Amniotic stem cell (primary cell): ENCODE results near the gene CRP.
"Not testable (repeated sequence)": the region's sequence is repeated elsewhere in the genome, so short reads cannot be mapped to it uniquely, and the experiment has no call there.

Source experiments
- DNase-seq: peaks from one replicate; lab custom pipeline; 2025; lab: John Stamatoyannopoulos, UW

Gene CRP, protein sequence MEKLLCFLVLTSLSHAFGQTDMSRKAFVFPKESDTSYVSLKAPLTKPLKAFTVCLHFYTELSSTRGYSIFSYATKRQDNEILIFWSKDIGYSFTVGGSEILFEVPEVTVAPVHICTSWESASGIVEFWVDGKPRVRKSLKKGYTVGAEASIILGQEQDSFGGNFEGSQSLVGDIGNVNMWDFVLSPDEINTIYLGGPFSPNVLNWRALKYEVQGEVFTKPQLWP

DNA sequence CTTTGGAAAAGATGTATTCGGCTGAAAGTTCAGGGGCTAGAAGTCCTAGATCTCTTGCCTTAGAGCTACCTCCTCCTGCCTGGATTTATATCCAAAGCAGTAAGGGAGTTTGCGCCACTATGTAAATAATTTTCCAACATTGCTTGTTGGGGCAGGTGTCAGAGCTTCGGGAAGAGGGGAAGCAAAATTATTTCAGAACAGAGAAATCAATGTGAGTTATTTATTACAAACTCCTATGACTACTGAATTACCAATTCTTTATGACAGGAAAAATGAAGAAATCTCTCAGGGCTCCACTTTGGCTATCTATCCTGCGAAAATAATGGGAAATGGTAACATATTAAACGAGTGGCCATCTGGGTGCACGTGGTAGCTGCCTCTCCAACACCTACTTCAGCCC is at the start of gene CRP:
CRP (minus strand) TSS at position 61 of the 400 bp plus-strand sequence. CDS start 104 bp downstream, outside the sequence.
- no peak for DNase-seq

DNA sequence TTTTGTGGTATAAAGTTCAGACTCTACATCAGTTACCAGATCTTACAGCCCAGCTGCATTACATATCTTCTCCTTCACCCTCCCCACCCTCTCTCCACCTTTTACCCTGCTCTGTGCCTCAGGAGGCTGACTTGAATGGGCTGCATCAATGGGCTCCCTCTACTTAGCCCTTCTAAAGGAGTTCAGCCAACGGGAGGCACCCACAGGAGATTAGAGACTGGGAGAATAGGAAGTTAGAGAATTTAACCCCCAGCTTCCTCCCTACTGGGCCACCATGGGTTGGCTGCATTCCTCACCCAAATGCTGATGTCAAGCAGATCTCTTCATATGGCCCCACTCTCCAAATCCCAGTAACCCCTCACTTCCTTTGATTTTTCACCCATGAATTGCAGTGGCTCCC is 49.3 kb upstream of the CRP start:
- no peak for DNase-seq

DNA sequence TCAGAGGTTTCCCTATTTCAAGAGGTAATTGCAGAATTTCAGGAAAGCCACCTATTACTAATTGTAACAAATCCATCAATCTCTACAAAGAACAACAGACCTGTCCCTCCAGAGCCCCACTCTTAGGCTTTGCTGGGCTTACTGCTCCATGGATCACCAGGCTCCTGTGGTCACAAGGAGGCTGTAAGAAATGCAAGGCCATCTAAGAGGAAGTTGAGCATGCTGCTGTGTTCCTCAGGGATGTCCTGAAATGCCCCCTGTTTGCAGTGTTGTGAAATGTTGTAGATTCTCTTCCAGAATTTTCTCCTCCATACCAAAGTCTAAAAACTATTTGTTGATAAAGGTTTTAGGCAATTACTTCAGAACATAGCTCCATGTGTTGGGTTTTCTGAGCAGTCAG is 42.0 kb upstream of the CRP start:
- DNase-seq: no peak

DNA sequence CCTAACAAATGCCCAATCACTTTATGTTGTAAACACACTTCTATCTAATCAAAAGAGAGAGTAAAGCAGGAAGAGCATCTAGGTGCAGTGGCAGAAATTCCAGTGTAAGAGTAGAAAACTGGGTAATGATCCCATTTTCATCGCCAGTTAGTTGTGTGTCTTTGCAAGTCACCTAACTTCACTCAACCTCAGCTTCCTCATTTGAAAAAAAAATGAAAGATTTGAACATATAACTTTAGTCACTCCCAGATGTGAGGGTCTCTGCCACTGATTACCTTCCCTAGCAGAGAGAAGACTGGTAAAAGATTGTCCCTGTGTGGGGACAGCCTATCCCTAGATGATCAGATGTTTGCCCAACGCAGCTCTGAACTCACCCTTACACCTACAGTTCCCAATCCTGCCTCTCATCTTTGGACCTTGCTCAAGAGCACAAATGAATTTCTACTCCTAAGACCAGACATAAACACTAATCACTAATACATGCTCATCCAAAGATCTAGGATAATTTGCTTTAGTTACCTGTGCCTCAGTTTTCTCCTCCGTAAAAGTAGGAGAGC is 41.1 kb upstream of the CRP start:
- DNase-seq: no peak

DNA sequence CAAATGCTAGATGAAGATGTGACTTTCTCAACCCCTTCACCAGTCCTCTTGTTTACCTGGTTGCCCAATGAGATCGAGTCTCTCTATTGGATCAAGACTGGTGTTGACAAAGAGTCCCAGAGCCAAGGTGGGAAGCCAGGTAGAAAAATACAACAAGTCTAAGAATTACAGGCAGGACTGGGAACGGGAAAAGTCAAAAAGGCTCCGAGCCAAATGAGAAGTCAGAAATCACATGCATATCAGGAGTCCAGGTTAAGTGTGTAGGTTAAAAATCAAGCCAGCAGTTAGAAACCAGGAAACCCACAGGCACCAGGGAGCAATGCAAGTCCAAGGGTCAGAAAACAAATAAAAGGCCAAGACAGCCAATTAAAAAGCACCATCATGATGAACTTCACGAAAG is 39.0 kb upstream of the CRP start:
- no peak for DNase-seq

DNA sequence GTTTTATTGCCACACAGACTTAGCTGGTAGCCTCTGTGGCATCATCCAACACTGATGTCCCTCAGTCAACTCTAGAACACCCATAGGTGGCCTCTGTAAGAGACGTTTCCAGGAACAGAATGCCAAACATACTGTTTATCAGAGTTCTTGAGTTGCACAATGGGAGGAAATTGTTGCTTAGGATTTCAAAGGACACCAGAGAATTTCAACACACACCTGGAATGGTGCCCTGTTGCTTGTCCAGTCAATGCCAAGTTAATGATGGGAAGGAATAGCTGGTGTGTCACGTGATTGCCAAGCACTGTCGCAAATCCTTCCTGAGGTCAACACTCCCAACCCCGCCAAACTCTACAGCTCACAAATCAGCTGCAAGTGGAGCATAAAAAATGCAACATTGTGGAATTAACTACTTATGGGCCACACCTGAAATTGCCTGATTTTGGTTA is 37.8 kb upstream of the CRP start:
- no peak for DNase-seq

DNA sequence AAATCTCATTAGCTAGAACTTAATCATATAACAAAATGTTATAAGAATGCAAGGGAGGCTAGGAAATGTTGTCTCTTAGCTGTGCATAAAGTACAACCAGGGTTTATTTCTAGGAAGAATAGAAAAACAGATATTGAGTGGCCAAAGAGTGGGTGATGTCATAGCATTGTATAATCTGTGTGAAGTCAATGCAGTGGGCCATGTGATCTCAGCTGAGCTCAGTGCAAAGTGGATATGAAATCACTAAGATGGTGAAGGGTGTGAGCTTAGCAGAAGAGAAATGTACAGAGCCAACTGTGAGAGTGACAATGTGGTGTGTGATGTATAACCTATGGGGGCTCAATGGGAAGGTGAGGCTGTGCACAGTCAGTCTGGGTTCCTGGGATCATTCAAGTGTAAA is 36.6 kb upstream of the CRP start:
- no peak for DNase-seq

DNA sequence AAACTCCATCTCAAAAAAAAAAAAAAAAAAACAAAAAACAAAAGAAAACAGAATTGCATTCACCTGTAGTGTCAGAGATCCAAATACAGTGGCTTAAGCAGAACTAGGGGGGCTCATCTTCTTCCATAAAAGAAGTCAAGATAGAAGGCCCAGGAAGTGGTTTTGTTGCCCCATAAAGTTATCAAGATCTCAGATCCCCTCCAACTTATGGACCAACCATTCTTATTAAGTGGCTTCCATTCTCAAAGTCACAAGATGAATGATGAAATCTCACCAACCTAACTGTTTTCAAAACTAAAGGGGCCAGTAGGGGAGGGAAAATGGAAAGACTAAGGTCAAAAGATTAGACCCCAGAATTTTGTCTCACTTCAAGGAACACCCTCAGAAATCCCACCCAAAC is 36.2 kb upstream of the CRP start:
- DNase-seq: no peak

DNA sequence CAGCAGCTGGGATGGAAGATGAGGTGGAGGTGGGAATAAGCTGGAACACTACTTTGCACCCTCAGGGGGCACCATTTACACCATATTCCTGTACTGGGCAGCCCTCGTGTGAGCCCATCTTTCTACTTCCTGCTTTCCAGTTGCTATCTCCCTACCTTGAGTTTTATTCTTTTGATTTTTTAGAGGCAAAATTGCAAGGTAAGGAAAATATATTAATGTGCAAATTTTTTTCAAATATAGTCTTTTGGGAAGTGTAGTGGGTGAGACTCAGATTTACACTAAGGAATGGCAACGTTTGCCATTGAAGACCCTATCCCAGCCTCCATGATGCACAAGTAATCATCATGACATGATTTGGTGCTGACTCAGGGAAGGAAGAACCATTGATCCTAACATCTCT is 35.2 kb upstream of the CRP start:
- no peak for DNase-seq

DNA sequence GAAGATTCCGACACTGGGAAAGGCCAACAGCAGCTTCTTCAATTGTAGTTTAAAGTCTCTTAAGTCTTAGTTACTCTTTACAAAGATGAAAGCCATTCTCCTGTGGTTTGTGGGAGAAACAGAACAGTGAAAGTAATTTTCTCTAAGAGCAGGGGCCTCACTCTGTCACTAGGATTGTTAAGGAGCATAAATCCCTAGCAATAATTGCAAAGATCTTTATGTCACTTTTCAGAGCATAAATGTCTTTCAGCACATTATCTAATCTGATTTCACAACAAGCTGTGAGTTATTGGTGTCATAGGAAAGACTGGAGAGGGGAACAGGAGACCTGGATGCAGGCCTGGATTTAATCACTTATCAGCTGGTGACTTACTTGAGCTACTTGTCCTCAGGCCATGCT is 34.0 kb upstream of the CRP start:
- DNase-seq: no peak

DNA sequence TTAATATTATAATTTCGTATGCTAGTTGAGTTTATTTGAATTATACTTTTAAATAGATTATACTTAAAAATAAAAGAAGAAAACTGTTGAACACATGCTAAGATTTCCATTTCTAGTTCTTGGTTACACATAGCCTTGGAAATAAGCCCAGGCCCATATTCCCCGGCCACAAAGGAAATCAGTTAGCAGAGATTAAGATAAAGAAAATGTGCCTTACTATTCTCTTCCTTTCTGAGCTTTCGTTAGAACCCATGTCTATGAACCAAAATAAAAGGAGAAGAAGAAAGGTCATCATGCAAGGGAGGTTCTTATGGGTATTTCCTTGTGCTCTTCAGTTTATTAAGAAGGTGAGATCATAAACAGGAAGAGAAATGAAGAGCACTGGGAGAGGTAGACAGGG is 32.3 kb upstream of the CRP start:
- no peak for DNase-seq

DNA sequence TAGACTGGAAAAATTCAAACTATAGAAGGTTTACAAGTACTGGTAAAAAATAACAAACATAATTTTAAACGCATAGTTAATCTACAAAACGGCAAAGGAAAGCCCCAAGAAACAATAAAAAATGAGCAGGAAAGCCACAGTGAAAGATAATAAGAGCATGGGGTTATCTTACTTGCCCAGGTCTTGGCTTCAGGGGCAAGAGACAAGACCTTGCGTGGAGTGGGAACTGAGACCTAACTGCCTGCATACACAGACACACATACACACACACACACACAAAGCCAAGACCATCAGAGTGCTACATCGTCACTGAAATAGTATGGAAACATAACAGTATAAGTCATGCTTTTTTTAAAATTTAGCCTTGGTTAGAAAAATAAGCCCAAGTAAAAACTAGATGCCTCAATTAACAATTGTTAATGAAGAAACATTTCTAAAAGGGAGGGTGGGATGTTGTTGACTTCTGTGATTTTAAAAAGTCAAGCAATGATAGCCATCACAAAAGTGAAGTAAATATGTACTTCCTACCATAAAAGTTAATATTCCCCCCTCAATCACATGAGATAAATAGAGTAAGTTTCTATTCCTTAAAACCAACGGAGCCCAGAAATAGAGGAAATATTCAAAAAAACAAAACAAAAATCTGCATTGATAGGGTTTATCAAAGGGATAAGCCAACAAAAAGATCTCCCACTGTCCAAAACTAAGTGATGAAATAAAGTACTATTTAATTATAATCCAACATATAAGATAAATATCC is 29.4 kb upstream of the CRP start:
- DNase-seq: no peak

DNA sequence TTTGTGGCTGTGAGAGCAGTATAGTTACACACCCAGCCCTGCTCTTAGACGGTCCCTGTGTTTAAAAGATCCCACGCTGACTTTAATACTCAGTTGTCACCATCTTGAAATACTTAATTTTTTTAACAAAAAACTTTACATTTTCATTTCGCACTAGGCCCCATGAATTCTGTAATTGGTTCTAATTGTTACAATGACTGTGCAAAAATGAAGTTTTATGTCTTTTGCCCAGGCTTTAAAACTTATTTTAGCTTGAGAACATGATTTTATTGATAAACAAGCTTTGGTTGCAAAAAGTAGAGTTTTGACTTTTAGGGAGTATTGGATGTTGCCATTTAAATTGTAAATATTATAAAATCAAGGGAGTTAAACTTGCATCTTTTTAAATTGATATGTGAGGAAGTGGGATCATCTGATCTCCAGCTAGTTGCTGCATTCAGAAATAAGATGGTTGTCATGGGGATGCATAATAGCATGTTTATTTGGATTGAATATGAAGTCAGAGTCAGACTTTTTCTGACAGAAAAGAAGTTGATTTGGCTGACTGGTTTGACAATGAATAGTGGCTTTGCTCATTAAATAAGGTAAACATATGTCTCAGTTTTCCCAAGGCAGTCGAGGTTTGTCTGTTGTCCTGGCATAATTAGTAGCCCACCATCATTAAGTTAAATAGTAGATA is 23.0 kb upstream of the CRP start:
- DNase-seq: no peak

DNA sequence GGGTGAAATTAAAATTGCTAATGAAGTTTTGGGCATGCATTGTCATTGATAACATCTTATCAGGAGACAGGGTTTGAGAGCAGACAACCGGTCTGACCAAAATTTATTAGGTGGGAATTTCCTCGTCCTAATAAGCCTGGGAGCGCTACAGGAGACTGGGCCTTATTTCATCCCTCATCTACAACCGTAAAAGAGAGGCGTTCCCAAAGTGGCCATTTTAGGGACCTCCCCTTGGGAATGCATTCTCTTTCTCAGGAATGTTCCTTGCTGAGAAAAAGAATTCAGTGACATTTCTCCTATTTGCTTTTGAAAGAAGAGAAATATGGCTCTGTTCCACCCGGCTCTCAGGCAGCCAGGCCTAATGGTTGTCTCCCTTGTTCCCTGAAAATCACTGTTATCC is 8.8 kb upstream of the CRP start:
- not testable (repeated sequence) for DNase-seq

DNA sequence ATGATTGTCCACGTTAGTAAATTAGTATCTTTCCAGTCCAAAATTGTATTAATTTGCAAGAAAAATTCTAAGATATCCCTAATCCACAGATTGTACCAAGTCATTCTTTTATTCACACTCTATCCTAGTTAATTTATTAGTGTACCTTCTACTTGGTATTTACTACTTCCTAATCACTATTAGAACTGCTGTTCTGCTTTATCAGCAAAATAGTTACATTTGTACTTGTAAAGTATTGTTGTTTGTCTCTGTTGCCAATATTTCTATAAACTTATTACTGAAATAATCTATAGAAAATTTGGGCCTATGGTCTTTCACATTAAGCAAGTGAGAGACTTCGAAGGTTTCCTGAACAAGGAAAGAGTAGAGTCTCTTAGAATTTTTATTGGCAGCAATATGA is 5.6 kb upstream of the CRP start:
- DNase-seq: no peak

DNA sequence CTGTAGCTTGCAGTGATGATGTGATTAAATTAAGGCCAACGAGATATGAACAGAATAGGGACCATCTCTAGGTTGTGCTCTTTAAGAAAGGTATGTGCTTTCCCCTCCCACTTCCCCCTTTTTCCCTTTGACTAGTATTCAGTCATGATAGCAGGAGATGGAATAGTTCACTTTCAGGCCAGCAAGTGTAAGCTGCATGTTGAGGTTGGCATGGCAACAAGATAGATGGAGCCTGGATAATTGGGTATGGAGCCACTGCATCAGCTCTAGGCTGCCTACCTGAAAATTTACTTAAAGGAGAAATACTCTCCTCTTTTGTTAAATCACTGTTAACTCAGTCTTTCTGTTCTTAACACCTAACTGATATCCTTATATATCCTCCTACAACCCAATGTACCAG is 1.5 kb upstream of the CRP start:
- no peak for DNase-seq

DNA sequence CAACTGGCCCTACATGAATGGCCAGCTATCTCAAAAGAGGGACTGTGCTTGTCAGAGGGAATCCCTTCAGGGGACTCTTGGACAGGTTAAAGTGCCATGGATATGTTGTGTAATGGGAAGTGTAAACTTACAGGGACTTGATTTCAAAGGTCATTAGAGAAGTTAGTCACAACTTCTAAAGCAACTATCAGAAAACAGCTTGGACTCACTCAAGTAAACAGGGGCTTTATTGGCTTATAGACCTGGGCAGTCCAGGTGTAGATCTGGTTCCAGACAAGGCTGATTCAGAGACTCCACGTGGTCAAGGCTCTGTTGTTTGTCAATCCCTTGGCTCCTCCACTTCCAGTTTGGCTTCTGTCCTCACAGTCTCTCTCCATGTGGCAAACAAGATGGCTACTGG is 2.3 kb downstream of the CRP start:
- DNase-seq: no peak

DNA sequence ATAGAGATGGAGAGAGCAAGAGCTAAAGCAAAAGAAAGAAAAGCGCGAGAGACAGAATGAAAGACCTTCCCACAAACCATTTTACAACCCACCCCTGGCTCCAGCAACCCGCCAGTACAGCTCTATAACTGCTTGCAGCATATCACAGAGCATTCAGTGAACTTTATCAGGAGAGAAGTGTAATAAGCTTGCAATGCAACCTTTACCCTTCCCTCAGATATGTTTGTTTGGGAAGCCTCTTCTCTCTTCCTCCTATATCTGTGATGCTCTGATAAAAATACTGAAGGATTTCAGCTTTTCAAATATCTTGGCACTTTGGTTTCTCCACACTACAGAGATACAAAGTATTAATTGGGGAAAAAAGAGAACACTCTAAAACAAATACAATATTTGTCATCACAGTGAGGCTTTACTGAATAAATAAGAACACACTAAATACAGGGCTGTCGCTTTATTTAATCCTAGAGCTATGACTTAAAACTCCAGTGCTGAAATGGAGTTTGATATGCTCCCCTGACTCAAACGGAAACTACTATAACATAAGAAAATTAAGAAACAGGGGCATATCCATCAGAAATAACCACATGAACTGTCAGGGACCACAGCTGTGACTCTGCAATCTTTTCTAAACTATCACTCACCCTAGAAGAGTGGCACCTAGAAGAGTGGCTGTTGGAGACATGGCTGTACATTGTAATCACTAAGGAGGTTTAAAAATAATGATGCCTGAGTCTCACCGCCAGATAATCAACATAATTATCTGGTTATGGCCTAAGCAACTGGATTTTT is 6.7 kb downstream of the CRP start:
- no peak for DNase-seq

DNA sequence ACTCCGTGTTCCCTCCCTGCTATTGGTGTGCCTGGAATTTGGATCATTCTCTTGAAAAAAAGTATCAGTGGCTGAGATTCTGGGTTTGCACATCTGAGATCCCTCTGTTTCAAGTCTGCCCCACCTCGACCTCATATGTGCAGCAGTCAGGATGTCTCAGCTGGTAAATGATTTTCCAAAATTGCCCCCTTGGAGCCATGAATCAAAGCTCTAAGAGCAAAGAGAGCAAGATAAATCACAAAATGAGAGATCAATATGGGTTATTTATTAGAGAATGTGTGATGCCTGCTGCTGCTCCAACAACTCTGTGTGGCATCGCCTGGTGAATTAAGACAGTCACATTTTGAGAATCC is 8.5 kb downstream of the CRP start:
- no peak for DNase-seq

DNA sequence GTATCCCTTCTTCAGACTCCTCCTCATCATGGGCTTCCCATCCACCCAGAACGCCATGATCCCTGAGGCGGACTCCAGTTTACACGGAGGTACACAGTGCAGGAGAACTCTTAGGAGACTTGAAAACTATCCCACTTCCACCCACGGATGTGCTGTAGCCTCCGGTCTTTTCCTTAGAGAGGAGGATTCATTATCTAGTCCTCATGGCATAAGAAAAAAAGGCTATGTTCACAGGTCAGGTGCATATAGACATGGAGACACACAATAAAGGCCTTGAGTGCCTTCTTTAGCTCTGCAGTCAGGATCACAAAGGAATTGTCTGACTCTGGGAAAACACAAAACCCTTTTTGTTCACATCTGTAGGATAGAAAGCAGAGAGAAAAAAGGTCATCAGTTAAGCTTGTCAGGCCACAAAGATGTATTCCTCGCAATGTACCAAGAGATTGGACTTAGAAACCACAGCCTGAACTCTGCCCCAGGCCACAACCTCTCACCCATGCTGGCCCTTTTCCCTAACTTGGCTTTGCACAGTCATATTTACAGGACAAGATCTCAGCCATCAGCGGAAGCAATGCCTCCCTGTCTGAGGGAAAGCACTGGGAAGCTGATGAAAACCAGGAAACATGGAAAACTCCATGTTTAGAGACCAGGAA is 9.0 kb downstream of the CRP start:
- DNase-seq: no peak

DNA sequence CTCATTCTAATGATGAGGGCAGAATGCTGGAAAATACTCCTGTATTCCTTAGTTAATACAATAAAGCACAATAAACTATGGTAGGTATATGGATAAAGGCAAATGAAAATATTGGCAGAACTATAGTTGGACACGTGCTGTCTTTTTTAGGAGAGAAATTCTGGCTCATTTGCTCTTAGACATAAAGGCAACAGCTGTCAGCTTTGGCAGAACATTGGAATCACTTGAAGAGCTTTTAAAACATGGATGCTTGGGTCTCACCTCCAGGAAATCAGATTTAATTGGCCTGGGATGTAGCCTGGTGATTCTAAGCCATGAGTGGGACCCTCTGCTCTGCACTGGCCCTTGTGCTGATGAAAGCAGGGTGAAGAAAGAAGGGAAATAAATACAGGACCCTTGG is 9.9 kb downstream of the CRP start:
- DNase-seq: no peak

DNA sequence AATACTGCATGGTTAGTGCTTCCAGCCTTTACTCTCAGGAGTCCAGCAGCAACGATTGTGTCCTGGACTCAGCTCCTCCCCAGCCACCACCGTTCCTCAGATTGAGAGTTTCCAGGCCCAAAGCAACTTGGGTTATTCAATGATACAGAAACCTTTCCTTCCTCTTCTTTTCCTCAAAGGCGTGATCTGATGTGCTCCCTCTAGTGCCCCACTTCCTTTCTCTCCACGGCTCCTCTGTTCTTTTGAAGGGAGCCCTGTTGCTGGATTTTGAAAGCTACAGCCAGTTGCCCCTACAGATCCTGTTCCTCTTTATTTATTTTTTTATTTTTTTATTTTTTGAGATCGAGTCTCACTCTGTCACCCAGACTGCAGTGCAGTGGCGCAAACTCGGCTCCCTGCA is 14.1 kb downstream of the CRP start:
- no peak for DNase-seq
